Smooth muscle cell (in vitro differentiated cells): ENCODE results near the gene MLLT10. TPM values are rescaled to one million over a fixed set of nuclear protein-coding genes. Genes with fewer than 3 reads are reported as not detected.
"Not testable (repeated sequence)": the region's sequence is repeated elsewhere in the genome, so short reads cannot be mapped to it uniquely, and the experiment has no call there.

Experiments used
- DNase-seq: peaks from one replicate; lab custom pipeline; 2025; ENCODE audit not compliant: unreplicated experiment; lab: John Stamatoyannopoulos, UW
- H2AFZ ChIP-seq: fragments of 200-600 bp; sonication (generic); 2 replicates; pipeline ENCODE4 v1.6.0; 2016; ENCODE audit warnings: antibody characterized with exemption, low read depth, mild to moderate bottlenecking
- H3F3A ChIP-seq: fragments of 200-600 bp; sonication (generic); 2 replicates; pipeline ENCODE4 v1.6.0; 2017; ENCODE audit warnings: antibody characterized with exemption, low read depth
- H3K27ac ChIP-seq: fragments of 200-600 bp; sonication (generic); 2 replicates; pipeline ENCODE4 v1.5.1; 2016; ENCODE audit warnings: low read depth, mild to moderate bottlenecking
- H3K27me3 ChIP-seq: fragments of 200-600 bp; sonication (generic); 2 replicates; pipeline ENCODE4 v1.6.1; 2016; ENCODE audit warnings: low read depth, mild to moderate bottlenecking
- H3K36me3 ChIP-seq: fragments of 200-600 bp; sonication (generic); 2 replicates; pipeline ENCODE4 v1.5.1; 2016; ENCODE audit warnings: low read depth
- H3K4me1 ChIP-seq: fragments of 200-600 bp; sonication (generic); 2 replicates; pipeline ENCODE4 v1.5.1; 2016; ENCODE audit warnings: low read depth
- H3K4me2 ChIP-seq: fragments of 200-600 bp; sonication (generic); 2 replicates; pipeline ENCODE4 v1.6.0; 2016; ENCODE audit warnings: mild to moderate bottlenecking
- H3K4me3 ChIP-seq: fragments of 200-600 bp; sonication (generic); 2 replicates; pipeline ENCODE4 v1.5.1; 2016; ENCODE audit warnings: mild to moderate bottlenecking
- H3K79me2 ChIP-seq: fragments of 200-600 bp; sonication (generic); 2 replicates; pipeline ENCODE4 v1.6.0; 2016; ENCODE audit warnings: low read depth, mild to moderate bottlenecking
- H3K9ac ChIP-seq: fragments of 200-600 bp; sonication (generic); 2 replicates; pipeline ENCODE4 v1.6.0; 2016; ENCODE audit warnings: low read depth
- H3K9me3 ChIP-seq: fragments of 200-600 bp; sonication (generic); replicated peaks from 2 replicates; pipeline ENCODE4 v1.5.1; 2016; ENCODE audit warnings: low read depth
- H4K20me1 ChIP-seq: fragments of 200-600 bp; sonication (generic); 2 replicates; pipeline ENCODE4 v1.6.0; 2016; ENCODE audit warnings: low read depth
- CTCF ChIP-seq: fragments of 200-600 bp; sonication (generic); IDR thresholded peaks from 2 replicates; pipeline ENCODE4 v1.5.1; 2017; ENCODE audit warnings: borderline replicate concordance, mild to moderate bottlenecking, antibody characterized with exemption; ENCODE audit not compliant: insufficient read depth, poor library complexity, severe bottlenecking
- WGBS: methylation state at CpG from one replicate; pipeline ENCODE4 v1.1.7; 2016; ENCODE audit warnings: low lambda C conversion rate; 5-methylcytosine and 5-hydroxymethylcytosine counted together
- polyA plus RNA-seq: library from polyadenylated mRNA; unstranded; fragments of >200 nt; fragmentation: Nextera tagmentation; extraction: Ambion mirVana; gene quantifications from 2 replicates; pipeline ENCODE4 v1.2.1, GENCODE V29; 2016
- total RNA-seq: library from RNA; depleted of rRNA; stranded (reverse); fragments of >200 nt; gene quantifications from 2 replicates; pipeline ENCODE4 v1.2.3, GENCODE V29; 2014

MLLT10 gene
- total and polyA plus RNA-seq, 2 experiments from 2014 or later, result 6.8 to 43.6 TPM

GRCh38 chr10:21626457-21627161, 92.6 kb downstream of the MLLT10 start:
- no peak for TF ChIP-seq CTCF
- Histone ChIP-seq H3K4me1 (no peaks in the 10 kb centered on the region), H3K4me2 (no peak overlapping the region), H3K36me3 (no peaks in the 10 kb centered on the region), H4K20me1 (no peaks in the 10 kb centered on the region), H3K79me2 (peaks cover 9% of the 10 kb centered on the region), H3K27ac (no peak overlapping the region), H3K9ac (no peak overlapping the region), H3K27me3 (no peaks in the 10 kb centered on the region), H3K4me3 (no peak overlapping the region), H3K9me3 (no peaks in the 10 kb centered on the region), H3F3A (no peaks in the 10 kb centered on the region), H2AFZ (no peak overlapping the region)
- 93% methylated on average over 3 of the region's 3 CpGs for WGBS
- DNase-seq, result no peak

GRCh38 chr10:21627331-21627730, 93.3 kb downstream of the MLLT10 start:
- H2AFZ ChIP-seq, result no peak overlapping the region
- no peaks in the 10 kb centered on the region for H3K27me3 ChIP-seq
- no peak for DNase-seq
- no peak overlapping the region for H3K9ac ChIP-seq
- peaks cover 13% of the 10 kb centered on the region for H3K79me2 ChIP-seq
- H4K20me1 ChIP-seq, result no peaks in the 10 kb centered on the region
- H3F3A ChIP-seq, result no peaks in the 10 kb centered on the region
- no peaks in the 10 kb centered on the region for H3K36me3 ChIP-seq
- no peak overlapping the region for H3K27ac ChIP-seq
- no peaks in the 10 kb centered on the region for H3K4me1 ChIP-seq
- no peak overlapping the region for H3K4me3 ChIP-seq
- no peak overlapping the region for H3K4me2 ChIP-seq
- H3K9me3 ChIP-seq, result no peaks in the 10 kb centered on the region
- TF ChIP-seq CTCF, result no peak

- Histone ChIP-seq H3K27me3 (no peaks in the 10 kb centered on the region), H3K79me2 (peaks cover 19% of the 10 kb centered on the region)
These were observed 94.0 kb downstream of the MLLT10 start for GRCh38 chr10:21628023-21628422.

GRCh38 chr10:21628645-21629044, 94.6 kb downstream of the MLLT10 start:
- H4K20me1 ChIP-seq, H3F3A ChIP-seq, H3K9me3 ChIP-seq, H2AFZ ChIP-seq, H3K36me3 ChIP-seq, DNase-seq, H3K27ac ChIP-seq, H3K27me3 ChIP-seq, H3K4me3 ChIP-seq, H3K9ac ChIP-seq, H3K4me1 ChIP-seq, H3K4me2 ChIP-seq: not testable (repeated sequence)
- peaks cover 19% of the 10 kb centered on the region for H3K79me2 ChIP-seq
- WGBS, result 97% methylated on average over 8 of the region's 8 CpGs

More at GRCh38 chr10:21628023-21628422, 94.0 kb downstream of the MLLT10 start:
- Histone ChIP-seq H3K27ac (no peak overlapping the region), H3F3A (no peaks in the 10 kb centered on the region), H3K4me2 (no peak overlapping the region), H3K4me1 (no peaks in the 10 kb centered on the region), H3K9ac (no peak overlapping the region), H2AFZ (no peak overlapping the region), H3K36me3 (no peaks in the 10 kb centered on the region), H4K20me1 (peaks cover 4% of the 10 kb centered on the region), H3K9me3 (no peaks in the 10 kb centered on the region), H3K4me3 (no peak overlapping the region)
- no peak for TF ChIP-seq CTCF
- WGBS, result 94% methylated on average over 2 of the region's 2 CpGs
- DNase-seq, result no peak
